HuH-7.5 (cell line): ENCODE results near the gene LIPM.
A peak's percentile ranks its signal among the peaks of the same experiment; 100 is the strongest.

Experiments used
- DNase-seq: peaks from one replicate; pipeline ENCODE4 v3.0.0; 2011; ENCODE audit warnings: low spot score

LIPM gene, protein sequence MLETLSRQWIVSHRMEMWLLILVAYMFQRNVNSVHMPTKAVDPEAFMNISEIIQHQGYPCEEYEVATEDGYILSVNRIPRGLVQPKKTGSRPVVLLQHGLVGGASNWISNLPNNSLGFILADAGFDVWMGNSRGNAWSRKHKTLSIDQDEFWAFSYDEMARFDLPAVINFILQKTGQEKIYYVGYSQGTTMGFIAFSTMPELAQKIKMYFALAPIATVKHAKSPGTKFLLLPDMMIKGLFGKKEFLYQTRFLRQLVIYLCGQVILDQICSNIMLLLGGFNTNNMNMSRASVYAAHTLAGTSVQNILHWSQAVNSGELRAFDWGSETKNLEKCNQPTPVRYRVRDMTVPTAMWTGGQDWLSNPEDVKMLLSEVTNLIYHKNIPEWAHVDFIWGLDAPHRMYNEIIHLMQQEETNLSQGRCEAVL

DNA sequence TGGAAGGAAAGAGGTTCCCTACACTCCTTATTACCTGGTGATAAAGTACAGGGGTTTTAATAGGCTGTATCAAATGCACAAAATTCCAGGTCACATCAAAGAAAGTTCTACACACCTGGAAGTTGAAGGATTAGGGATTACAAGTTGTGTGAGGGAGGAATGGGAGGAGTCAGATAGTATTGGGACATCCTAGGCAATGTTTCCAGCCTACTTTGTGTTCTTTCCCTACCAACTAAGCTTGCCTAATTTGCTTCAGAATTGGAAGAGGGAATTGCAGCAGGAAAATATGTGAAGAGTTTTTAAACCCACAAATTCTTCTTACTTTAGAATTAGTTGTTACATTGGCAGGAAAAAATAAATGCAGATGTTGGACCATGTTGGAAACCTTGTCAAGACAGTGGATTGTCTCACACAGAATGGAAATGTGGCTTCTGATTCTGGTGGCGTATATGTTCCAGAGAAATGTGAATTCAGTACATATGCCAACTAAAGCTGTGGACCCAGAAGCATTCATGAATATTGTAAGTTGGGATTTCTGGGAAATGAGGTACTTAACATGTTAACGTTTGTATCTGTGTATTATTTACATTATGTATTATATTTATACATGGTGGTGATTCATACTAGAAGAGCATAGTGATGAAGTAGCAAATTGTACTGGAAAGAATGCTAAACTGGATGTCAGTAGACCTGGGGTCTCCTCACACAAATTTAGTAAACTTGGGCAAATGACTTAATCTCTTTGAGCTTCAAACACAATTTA, at the start of gene LIPM:
Gene LIPM (plus strand): TSS at position 208 of the 763 bp plus-strand sequence. CDS start 167 bp downstream, at position 375.
- no peak for DNase-seq

DNA sequence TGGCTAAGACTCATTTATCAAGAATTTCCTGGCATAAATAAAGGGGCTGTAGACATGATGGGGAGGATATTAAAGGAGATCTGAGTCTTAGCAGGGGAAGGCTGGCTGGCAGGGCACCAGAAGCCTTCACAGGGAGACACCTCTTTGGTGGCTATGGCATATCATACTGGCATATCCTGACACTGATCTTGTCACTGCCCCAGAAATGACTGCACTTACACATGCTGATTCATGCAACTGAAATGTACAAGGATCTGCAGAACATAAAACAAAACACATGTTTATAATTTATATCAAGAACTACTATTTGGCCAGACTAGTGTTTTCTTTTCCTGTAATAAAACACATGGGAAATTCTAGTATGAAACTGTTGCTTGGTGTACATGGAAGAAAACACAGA, 48.2 kb upstream of the LIPM start:
- no peak for DNase-seq

DNA sequence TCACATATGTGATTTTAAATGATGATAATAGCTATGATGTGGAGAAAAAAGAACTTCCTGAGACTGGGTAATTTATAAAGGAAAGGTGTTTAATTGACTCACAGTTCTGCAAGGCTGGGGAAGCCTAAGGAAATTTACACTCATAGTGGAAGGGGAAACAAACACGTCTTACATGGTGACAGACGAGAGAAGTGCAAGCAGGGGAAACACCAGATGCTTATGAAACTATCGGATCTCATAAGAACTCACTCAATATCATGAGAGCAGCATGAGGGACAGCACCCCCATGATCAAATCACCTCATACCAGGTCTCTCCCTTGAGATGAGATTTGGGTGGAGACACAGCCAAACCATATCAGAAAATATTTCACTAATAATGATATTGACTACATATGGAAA, 46.8 kb upstream of the LIPM start:
- DNase-seq = no peak

DNA sequence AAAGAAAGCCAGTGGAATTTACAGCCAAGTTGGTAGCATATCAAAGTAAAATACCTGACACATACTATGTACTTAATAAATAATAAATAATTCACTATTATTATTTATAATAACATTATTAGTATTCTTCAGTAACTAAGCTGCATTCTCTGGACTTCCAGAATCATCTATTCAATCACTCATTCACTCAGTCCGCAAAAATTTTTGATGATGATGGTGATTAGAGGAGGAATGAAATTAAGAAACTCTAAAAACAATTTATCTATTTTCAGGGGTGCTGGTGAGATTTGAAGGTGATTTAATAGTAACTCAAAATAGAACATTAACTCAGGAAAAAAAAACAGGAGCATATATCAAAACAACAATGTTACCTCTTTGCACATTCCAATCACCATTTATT, 45.9 kb upstream of the LIPM start:
- DNase-seq = no peak

DNA sequence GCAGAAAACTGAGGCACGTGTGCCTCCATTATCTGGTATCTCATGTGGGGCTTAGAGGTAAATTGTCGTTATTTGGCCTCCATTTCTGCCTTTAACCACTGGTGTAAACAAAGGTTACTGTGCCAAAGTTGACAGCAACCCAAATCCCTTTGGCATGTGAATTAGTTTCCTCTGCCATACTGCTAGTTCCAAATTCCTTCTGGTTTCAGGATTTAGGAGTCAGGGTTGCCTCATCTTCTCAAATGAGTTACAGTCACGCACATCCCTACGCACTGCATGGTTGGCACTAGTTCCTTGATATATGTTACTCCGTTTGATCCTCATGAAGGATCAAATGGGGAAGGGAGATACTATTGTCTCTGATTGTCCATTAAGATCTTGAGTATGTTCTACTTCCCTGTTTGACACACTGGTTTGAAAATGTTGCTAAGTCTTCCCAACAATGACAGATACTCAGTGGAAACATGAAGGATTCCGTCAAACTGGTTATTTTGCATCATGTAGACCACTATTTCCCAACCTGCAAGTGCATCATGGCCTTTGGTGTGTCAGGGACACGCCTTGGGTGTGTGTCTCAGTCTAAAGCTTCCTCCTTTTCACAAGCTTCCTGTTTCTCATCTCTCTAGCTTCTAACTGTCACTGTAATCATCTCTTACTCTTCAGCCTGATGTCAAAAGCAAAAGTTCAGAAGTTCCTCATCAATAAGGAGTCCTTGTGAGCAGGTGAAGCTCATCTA, 43.0 kb upstream of the LIPM start, which contains the start of gene LIPN:
Gene LIPN (plus strand): TSS at position 655 of the 736 bp plus-strand sequence. CDS start 1,386 bp downstream, outside the sequence.
- no peak for DNase-seq

DNA sequence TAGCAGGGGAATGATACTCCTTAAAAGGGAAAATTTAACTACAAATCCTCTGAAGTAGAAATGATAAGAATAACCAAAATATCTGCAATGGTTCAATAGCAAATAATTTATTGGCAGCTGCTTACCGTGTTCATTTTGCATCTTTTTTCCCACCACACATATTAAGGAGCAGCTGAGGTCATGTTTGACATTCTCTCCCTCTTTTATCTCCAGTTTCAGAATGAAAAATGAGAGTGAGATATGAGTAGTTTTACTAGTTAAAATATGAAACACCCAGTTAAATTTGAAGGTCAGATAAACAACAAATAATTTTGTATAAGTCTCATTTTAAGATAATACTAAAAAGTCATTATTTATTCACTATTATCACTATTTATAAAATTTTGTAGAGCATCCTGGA, 39.6 kb upstream of the LIPM start:
- DNase-seq = no peak

DNA sequence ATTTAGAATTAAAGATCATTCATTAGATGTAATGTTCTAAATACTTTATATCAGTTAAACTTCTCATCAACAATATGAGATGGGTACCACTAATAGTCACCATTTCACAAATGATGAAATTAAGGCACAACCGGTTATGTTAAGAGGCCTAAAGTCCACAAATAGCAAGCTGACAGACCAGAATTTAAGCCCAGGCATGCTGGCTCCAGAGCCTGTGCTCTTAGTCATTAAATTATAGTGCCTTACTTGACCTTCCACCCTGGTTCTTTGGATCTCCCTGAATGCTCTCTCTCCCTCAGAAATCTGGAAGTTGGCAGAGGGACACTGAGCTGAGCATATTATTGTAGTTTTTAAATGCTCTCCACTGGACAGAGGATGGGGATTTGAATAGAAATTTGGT, 39.1 kb upstream of the LIPM start:
- DNase-seq = no peak

DNA sequence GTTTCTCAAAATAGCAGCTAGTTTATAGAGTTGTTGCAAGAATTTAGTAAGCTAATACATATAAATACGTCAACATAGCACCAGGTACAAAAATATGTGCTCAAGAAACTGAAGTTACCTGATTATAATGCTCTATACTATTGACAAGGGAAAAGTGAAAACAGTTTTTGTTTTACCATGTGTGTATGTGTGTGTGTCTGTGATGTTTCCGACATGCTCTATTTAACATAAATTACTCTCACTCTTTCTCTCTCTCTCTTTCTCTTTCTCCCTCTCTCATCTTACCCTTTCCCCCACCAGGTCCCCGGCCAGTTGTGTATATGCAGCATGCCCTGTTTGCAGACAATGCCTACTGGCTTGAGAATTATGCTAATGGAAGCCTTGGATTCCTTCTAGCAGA, 38.4 kb upstream of the LIPM start:
- DNase-seq = no peak

DNA sequence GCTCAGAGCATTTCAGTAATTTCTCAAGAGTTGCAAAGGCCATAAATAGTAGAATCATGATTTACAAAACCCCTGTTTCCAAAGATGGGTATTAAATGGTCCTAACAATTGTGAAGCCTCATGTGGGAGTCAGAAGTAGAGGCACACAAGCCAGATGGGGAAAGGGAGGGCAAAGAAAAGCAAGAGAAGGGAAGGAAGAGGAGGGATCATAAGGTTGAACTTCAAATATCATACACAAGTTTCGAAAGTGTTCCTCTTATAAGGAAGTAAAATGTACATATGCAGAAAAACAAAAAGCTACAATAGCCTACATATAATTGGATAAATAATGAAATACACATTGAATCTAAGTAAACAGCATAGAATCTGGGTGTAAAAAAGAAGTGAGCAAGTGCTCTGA, 36.7 kb upstream of the LIPM start:
- DNase-seq = no peak

DNA sequence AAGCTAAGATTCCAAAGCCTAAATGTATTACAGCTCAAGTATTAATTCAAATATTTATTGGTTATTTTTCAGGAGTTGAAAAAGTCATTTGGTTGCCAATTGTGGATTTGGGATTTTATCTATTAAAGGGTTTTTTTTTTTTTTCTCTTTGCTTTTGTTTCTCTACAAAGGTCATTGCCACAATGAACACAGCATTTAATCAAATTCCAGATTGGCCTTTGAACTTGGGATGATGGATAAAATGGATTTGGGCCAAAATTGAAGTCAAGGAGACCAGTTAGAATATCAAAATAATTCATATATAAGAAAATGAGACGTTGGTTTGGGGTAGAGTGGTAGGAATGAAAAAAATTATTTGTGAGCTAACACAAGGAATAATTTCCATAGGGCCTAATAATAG, 33.1 kb upstream of the LIPM start:
- no peak for DNase-seq

DNA sequence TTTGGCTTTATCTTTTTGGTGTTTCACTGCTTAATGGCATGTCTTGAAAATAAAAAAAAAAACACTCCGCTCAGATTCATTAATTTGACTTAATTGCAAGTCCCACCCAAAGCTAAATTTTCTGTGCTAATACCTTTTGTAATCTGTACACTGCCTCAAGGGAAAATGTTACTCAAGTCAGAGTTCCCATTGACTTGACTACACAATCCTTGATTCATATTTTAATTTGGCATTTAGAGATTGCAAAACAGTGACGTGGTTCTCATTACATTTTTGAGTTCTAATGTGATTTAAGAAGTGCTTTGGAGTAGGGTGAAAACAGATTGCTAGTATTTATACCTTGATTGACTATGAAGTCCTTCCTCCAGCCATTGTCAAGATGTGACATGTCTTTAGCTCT, 21.3 kb upstream of the LIPM start:
- no peak for DNase-seq

DNA sequence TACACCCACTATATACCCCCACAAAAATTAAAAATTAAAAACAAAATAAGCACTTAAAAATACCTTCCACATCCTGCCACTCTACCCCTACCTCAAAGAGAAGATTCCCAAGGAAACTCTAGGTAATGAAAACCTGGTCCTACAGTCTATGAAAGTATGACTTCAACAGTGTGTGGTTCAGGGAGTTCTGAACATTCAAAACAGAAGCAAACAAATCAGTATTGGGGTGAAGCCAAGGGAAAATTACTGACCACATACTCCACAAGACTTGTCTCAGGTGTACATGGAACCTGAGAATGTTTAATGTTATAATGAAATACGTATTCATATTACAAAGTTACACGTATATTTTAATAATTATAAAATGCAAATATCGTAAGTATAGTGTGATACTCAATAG, 20.3 kb upstream of the LIPM start:
- no peak for DNase-seq

DNA sequence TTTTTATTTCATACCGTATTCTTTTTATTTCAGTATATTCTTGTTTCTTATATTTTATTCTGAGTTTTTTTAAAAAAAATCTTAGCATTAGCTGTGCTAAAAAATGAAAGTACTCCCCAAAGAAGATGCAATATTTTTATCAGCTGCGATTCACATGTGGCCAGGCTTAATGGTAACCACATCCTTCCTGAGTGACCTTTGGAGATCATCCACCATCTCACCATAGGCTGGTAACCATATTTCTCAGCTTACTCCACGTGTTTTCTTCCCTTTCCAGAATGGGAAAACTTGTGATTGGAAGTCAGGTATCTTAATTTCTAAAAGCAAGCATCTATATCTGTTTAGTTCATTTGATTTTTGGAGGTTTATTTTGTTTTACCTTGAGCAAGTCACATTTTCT, 18.8 kb upstream of the LIPM start:
- no peak for DNase-seq

DNA sequence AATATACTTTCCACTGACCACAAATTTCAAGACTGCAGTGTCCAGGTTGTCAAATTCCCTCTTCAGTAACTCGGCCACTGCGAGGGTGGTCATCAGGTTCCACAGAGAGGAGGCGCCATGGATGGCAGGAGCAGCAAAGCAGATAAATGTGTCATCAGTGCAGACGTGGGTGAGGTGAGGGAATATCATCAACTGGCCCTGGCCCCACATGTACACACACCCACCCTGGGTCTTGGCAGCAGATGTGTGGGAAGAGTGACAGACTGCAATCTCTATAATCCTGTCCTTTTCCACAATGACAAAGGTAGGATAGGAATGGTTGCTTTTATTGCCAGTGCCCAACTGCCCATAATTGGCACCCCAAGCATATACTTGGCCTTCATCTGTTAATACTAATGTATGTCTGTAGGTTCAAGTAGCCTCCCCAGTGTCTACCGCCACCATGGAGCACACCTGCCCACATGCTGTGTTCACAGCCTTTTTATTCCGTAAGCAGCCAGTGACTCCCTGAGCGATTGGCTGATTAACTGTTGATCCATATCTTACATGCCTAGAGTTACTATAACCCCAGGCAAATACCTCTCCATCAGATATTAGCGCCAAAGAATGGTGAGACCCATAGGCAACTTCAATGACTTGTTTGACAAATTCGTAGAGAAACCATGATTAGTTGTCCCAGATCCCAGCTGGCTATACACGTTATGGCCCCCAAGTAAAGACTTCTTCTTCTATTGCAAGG, 16.3 kb upstream of the LIPM start:
- DNase-seq = no peak

DNA sequence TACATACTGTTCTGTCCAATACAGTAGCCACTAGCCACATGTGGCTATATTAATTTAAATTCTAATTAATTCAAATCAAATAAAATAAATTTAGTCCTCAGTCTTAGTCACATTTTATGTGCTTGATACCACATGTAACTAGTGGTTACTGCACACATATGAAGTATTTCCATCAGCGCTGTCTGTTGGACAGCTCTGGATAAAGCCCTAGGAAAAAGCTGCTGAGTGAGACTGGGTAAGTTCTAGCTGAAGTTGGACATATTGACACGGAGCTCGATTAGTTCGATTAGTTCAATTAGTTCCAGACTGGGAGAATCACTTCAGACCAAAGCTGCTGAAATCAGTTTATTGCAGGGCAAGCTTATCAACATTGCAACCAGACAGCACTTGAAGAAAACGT, 15.1 kb upstream of the LIPM start:
- DNase-seq = no peak

DNA sequence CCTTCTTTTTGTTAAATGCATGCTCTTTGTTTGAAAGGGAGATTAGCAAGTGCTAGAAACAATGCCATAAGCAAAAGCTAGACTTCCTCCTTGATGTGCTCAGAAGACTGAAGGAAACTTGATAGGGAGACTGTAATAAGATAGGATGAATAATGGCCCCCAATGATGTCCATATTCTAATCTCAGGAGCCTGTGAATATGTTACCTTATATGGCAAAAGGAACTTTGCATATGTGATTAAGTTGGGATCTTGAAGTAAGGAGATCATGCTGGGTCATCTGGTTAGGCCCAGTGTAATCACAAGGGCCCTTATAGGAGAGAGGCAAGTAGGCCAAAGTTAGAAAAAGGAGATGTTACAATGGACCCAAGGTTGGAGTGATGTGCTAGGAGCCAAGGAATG, 13.6 kb upstream of the LIPM start:
- no peak for DNase-seq

DNA sequence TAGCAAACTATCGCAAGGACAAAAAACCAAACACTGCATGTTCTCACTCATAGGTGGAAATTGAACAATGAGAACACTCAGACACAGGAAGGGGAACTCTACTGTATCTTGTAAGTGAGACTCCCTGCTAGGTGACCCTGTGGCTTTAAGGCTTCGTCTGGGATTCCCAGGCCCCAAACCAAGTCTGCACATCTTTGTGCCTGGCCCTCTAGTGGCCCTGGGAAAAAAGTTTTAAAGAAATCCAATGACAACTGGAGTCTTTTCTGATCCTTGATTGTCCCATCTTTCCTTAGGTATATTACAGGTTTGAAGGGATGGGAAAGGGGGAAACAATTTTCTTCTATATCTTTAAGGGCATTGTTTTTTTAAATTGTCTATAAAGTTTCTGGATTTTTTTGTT, 10.6 kb upstream of the LIPM start:
- no peak for DNase-seq

DNA sequence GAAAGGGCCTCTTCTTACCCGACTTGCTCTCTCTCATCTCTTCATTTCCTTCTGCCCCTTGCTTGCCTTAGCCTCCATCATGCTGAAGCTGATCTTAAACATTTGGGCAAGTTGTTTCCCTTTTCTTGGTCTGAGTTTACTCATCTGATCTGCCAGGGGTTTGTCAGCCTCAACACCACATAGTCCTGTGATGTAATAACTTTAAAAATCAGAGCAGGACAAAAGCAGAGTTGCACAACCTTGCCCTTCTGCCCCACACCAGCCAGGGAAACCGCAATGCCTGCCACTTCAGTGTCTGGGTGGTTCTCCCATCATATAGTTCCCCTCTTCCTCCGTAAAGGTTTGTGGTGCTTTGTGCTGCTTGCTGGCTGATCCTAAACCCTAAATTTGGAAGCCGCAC, 9.9 kb upstream of the LIPM start:
- peak; percentile 20 for DNase-seq

DNA sequence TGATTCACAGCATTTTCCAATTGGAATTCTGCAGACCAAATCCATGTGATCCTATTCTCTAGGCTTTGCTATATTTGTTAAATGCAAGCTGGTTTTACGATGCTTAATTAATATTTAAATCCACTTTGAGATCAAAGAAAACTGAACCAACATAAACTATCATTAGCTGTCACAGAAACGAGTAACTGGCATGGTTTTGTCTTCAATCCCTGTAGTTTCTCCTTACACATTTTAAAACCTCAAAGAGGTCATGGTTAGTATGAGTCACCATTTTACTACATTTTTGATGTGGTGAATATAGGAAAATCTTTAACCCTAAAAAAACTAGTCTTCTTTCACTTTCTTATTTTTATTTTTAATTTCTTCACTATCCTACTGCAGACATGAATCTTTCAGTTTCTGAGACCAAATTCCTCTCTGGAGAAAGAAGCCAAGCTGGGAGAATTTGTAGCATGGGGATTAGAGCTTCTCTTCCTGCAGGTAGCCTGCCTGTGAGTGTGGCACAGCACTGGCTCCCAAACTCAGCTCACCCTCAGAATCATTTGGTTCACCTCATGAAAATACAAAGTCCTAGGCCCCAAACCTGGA, 8.7 kb upstream of the LIPM start:
- no peak for DNase-seq

DNA sequence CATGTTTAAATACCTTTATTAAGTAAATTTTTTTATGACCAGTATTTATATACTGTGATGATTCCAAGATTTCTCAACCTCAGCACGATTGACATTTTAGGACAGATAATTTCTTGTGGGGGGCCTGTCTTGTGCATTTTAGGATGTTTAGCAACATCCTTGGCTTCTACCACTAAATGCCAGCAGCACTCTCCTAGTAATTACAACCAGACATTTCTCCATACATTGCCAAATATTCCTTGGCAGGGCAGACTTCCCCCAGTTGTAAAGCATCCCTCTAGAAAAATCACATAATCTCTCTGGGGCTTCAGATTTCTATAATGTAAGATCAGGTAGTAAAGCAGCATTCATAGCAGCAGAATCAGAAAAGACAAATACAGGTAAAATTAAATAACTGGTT, 7.8 kb upstream of the LIPM start:
- DNase-seq = no peak
